GM12875 (cell line): ENCODE results near the gene CNTN4.

ENCODE experiments used
- H3K4me3 ChIP-seq: one replicate; pipeline ENCODE4 v1.5.1; 2011; ENCODE audit warnings: low read depth, low read length, control low read depth
- TF ChIP-seq, protein P1 (sequence below): IDR thresholded peaks from 2 replicates; pipeline ENCODE4 v1.5.1; 2011; ENCODE audit warnings: low read depth, mild to moderate bottlenecking, control low read depth, inconsistent platforms, low read length, moderate library complexity, borderline replicate concordance; ENCODE audit not compliant: insufficient read depth

The CNTN4 gene

DNA sequence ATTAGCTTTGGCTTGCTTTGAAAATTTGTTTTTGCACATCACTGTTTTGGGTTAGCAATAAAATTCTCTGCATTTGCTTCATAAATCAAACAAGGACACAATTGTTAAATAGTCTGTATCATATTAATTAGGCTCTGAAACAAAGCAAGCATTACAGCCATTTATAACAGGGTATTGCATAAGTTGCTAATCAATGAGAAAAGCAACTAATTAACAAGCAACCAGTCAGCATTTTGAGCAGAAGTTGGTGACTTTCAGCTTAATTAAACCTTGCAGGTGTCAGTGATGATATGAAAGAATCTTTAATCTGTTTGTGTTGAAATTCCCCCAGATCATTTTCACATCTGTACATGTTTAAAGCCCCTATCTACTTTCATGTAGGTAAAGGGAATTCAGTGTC, 516.4 kb downstream of the CNTN4 start:
- TF ChIP-seq, protein P1, sequence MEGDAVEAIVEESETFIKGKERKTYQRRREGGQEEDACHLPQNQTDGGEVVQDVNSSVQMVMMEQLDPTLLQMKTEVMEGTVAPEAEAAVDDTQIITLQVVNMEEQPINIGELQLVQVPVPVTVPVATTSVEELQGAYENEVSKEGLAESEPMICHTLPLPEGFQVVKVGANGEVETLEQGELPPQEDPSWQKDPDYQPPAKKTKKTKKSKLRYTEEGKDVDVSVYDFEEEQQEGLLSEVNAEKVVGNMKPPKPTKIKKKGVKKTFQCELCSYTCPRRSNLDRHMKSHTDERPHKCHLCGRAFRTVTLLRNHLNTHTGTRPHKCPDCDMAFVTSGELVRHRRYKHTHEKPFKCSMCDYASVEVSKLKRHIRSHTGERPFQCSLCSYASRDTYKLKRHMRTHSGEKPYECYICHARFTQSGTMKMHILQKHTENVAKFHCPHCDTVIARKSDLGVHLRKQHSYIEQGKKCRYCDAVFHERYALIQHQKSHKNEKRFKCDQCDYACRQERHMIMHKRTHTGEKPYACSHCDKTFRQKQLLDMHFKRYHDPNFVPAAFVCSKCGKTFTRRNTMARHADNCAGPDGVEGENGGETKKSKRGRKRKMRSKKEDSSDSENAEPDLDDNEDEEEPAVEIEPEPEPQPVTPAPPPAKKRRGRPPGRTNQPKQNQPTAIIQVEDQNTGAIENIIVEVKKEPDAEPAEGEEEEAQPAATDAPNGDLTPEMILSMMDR, result no peak
- no peak overlapping the region for H3K4me3 ChIP-seq

- TF ChIP-seq, protein P1, result no peak
Measured at GRCh38 chr3:2623436-2623835, 524.8 kb downstream of the CNTN4 start.

GRCh38 chr3:2628117-2628516, 529.5 kb downstream of the CNTN4 start:
- TF ChIP-seq, protein P1, result no peak

More at GRCh38 chr3:2623436-2623835, 524.8 kb downstream of the CNTN4 start:
- H3K4me3 ChIP-seq, result no peak overlapping the region

GRCh38 chr3:2635511-2635910, 536.8 kb downstream of the CNTN4 start:
- TF ChIP-seq, protein P1, result no peak
- no peak overlapping the region for H3K4me3 ChIP-seq

More at GRCh38 chr3:2628117-2628516, 529.5 kb downstream of the CNTN4 start:
- H3K4me3 ChIP-seq, result no peak overlapping the region

- H3K4me3 ChIP-seq, result no peak overlapping the region
- TF ChIP-seq, protein P1, result no peak
Measured at GRCh38 chr3:2643606-2644005, 544.9 kb downstream of the CNTN4 start.

GRCh38 chr3:2645001-2645400, 546.3 kb downstream of the CNTN4 start:
- no peak overlapping the region for H3K4me3 ChIP-seq
- TF ChIP-seq, protein P1, result no peak

- no peak overlapping the region for H3K4me3 ChIP-seq
- TF ChIP-seq, protein P1, result no peak
Measured at GRCh38 chr3:2650746-2651145, 552.1 kb downstream of the CNTN4 start.
